HG02588 (cell line): Measurements from ENCODE around the gene TCF3.
"Not testable (repeated sequence)": the region's sequence is repeated elsewhere in the genome, so short reads cannot be mapped to it uniquely, and the experiment has no call there.

ENCODE experiments used
- ATAC-seq: cut with Tn5 transposase; IDR thresholded peaks from one replicate; pipeline ENCODE4 v1.9.1; 2021; ENCODE audit warnings: mild to moderate bottlenecking, moderate library complexity; ENCODE audit not compliant: unreplicated experiment

The TCF3 gene

GRCh38 chr19:1673645-1674292, 21.4 kb upstream of the TCF3 start:
- no peak for ATAC-seq

GRCh38 chr19:1672769-1673644, 20.6 kb upstream of the TCF3 start:
- no peak for ATAC-seq

- ATAC-seq: no peak
Measured at GRCh38 chr19:1672038-1672768, 19.8 kb upstream of the TCF3 start.

GRCh38 chr19:1671716-1672037, 19.3 kb upstream of the TCF3 start:
- ATAC-seq: no peak

GRCh38 chr19:1670747-1671146, 18.3 kb upstream of the TCF3 start:
- ATAC-seq: not testable (repeated sequence)

- peak; percentile 34 for ATAC-seq
Measured at GRCh38 chr19:1668486-1669270, 16.3 kb upstream of the TCF3 start.

- no peak for ATAC-seq
Measured at GRCh38 chr19:1668048-1668485, 15.7 kb upstream of the TCF3 start.

GRCh38 chr19:1665565-1666047, 13.2 kb upstream of the TCF3 start:
- ATAC-seq: no peak

GRCh38 chr19:1663852-1664251, 11.4 kb upstream of the TCF3 start:
- no peak for ATAC-seq

GRCh38 chr19:1663227-1663626, 10.8 kb upstream of the TCF3 start:
- ATAC-seq: not testable (repeated sequence)

- no peak for ATAC-seq
Measured at GRCh38 chr19:1661995-1662394, 9.6 kb upstream of the TCF3 start.

- no peak for ATAC-seq
Measured at GRCh38 chr19:1659084-1659427, 6.6 kb upstream of the TCF3 start.

- ATAC-seq: no peak
Measured at GRCh38 chr19:1658150-1659083, 6.0 kb upstream of the TCF3 start.

- ATAC-seq: no peak
Measured at GRCh38 chr19:1657746-1658145, 5.3 kb upstream of the TCF3 start.

- ATAC-seq: no peak
Measured at GRCh38 chr19:1656988-1657536, 4.6 kb upstream of the TCF3 start.

GRCh38 chr19:1655987-1656608, 3.7 kb upstream of the TCF3 start:
- ATAC-seq: no peak

- ATAC-seq: no peak
Measured at GRCh38 chr19:1655131-1655981, 2.9 kb upstream of the TCF3 start.

- ATAC-seq: no peak
Measured at GRCh38 chr19:1654178-1654792, 1.9 kb upstream of the TCF3 start.
